Activated CD4-positive, alpha-beta T cell treated with anti-CD3 and anti-CD28 coated beads for 24 hours (primary cell): ENCODE data around the gene CLIP4.

ENCODE experiments used
- DNase-seq, 2 donors: peaks; one replicate each; pipeline ENCODE4 v3.0.0-alpha.2; 2020; ENCODE audit warnings: low read depth in 2 of 2

Gene CLIP4

DNA sequence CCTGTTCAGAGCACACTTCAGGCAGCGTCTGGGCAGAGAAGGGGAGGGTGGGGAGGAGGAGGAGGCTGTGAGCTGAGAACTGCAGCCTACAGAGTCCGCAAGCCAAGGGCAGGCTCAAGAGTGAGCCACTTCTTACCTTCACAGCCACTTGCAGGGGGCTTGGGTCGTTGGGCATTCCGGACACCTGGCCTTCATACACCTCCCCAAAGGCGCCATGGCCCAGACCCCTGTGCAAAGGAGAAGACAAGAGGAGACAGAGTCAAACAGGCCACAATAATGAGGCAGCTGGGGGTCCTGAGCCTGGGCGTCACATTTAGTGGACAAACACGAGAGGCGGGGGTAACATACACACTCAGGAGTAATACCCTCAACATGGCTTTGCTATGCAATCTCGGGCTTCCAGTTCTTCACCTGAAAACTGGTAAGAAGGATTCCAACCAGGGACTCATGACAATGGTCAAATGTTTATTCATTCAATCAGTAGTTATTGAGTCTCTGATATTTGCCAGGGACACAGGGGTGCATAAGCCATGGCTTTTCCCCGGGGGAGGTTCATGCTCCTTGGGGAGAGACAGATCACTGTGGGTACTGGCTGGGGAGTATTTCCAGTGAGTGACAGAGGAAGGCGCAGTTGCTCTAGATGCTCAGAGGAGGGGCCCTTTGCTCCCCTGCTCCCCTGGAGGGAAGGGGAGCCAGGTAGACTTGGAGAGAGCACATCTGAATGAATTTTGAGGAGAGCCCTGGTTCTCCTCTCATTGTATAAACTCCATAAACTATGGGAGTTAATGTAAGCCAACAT lies 107.4 kb downstream of the CLIP4 start:
- no peak for DNase-seq

DNA sequence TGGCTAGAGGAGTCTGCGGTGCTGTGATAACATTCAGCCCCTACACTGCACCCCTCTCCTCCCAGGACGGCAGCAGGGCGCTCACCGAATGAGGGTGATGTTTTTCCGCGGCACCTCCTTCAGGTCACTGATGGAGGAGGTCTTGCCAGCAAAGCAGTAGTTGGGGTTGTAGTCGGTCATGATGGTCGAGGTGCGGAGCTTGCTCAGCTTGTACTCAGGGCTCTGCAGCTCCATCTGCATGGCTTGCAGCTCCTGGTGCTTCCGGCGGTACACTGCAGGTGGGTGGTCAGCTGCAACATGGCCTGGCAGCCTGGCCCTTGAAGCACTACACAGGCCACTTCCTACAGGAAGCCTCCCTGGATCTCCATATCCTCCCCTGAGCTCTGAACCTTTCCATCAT lies 108.0 kb downstream of the CLIP4 start:
- no peak for DNase-seq

DNA sequence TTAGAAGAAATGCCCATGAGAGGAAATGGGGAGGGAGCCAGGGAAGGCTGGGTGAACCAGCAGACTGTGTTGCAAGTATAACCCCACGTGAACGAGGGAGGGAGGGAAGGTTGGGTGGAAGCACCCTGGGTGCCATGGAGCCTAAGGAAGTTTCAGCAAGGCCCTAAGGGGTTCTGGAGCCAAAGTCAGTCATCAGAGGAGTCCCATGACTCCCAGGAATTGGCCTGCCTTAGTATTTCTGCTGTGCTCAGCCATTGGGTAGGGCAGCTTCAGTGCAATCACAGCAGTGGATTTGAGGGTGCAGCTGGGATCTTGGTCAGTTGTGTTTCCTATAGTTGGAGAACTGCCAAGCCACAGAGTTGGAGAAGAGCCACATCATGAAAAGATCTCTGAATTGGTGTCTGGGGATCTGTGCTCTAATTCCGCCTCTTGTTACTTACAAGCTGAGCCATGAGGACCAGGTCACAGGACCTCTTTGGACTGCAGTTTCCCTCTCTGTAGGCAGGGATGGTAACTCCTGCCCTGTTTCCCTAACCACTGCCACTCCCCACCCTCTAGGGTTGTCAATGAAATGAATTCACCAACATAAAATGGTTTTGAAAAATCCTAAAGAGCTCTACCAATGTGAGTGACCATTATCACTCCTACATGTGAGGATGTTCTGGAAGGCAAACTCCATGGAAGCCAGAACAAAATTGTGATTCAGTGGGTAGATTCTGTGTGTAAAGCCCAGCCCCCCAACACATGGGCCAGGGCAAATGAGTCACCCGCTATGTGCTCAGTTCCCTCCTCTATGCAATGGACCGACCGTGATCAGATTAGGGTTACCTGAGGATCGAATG lies 108.9 kb downstream of the CLIP4 start:
- DNase-seq = no peak

GRCh38 chr2:29224693-29225551 lies 109.7 kb downstream of the CLIP4 start:
- no peak for DNase-seq

DNA sequence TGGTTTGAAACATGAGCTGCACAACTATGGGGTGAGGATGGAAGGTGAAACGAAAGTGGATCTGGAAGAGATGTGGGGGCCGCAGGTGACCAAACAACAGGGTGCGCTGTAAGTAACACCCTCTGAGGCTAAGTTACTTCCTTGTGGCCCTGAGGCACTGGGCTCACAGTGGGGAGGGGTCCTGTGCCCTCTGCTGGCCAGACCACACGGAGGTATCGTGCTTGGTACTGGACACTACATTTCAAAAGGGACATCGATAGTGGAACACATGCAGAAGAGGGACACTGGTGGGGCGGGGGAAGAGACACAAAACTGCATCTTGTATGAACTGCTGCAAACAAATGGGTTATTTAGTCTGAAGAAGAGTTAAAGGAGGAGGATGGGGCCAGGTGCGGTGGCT lies 110.6 kb downstream of the CLIP4 start:
- no peak for DNase-seq

DNA sequence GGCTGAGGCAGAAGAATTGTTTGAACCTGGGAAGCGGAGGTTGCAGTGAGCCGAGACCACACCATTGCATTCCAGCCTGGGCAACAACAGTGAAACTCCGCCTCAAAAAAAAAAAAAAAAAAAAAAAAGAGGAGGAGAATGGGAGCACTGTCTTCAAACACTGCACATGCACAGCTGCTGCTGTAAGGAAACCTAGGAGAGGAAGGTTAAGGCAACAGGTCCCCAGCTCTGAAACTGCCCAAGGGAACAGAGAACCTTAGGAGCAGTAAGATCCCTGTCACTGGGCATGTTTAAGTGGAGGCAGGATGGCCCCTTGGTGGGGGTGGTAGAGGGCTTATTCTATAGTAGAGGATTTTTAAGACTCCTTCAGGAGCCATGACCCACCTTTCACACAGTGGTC lies 111.2 kb downstream of the CLIP4 start:
- DNase-seq = no peak

- DNase-seq = no peak
Measured at GRCh38 chr2:29226808-29227207, 111.6 kb downstream of the CLIP4 start.

DNA sequence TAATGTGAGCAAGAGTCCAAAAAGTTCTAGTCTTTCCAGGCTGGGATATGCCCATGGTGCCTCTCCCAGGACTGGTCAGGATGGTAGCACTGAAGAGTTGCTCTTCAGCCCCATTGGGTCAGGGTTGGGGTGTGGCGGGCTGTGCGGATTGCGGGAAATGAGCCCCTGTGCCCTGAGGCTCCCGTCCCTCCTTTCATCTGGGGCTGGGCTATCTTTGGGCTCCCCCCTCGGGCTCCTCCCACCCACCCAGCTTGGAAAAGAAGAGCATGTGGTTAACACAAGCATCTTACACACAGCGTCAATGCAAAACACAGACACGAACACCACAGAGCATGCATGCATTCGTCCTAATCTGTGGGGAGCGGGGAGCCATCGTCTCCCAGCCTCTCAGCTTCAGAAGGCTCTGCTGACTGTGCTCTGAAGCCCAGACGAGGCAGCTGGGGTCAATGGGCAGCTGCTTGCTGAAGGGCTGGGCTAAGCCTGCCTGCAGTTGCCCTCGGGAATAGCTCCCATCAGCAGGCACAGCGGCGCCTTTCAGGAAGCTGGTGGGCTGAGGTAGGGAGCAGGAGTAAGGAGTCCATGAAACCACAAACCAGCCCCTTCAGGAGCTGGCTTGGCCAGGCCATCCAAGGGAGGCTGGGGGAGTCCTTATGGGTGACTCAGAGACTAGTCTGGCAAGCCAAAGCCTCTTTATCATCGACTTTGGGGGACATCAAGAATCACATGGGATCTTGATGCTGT lies 112.9 kb downstream of the CLIP4 start:
- DNase-seq = no peak

- DNase-seq = no peak
Measured at GRCh38 chr2:29228947-29229346, 113.7 kb downstream of the CLIP4 start.

DNA sequence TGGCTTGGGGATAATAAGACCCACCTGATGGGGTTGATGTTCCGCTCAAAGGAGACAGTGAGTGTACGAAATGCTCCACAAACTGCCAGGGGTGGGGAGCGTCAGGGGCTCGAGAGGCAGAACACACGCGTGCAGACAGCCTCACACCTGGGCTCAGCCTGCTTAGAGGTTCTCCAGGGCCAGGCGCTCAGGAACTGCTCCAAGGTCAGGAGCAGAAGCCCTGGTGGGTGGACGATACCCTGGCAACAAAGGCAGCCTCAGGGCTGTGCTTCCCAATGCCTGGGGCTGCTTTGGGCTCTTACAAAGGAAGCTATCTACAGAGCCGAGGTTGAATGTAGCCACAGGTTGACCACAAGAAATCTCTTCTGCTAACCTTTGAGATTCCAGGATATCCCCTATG lies 114.4 kb downstream of the CLIP4 start:
- DNase-seq = no peak

DNA sequence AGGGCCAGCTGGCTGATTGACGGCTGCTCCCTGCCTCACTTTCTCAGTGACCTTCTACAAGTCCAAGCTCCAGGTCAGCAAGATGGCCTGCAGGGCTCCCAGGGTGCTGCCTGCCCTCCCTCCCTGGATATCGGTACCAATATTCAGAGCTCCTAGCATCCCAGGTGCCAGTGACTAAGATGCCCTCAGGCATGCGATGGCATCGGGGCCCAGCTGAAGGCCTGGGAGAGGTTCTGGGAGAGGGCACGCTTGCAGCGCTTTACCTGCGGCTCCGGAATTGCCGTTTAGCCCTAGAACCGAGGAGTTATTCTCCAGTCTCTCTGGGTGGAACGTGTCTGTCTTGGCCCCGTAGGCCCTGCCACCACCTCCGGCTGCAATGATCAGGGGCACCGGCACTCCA lies 116.8 kb downstream of the CLIP4 start:
- DNase-seq = no peak

GRCh38 chr2:29233428-29233827 lies 118.2 kb downstream of the CLIP4 start:
- DNase-seq = no peak

- DNase-seq = no peak
Measured at GRCh38 chr2:29235411-29235810, 120.2 kb downstream of the CLIP4 start.

GRCh38 chr2:29236074-29236473 lies 120.9 kb downstream of the CLIP4 start:
- no peak for DNase-seq

GRCh38 chr2:29238497-29238896 lies 123.3 kb downstream of the CLIP4 start:
- DNase-seq = no peak
